ENCODE results near the gene FERMT2.

GRCh38 chr14:52937869-52938268, 13.0 kb downstream of the FERMT2 start:
- TF ChIP-seq CTCF (IDR thresholded peaks at IDR 0.05) (no peak), POLR2AphosphoS5 (IDR thresholded peaks at IDR 0.05) (no peak), POLR2A (IDR thresholded peaks at IDR 0.05) (no peak)
